DMS53 treated with DMSO at 0.1 percent for 48 hours (cell line): Measurements from ENCODE around the gene PARP2.
"Not testable (repeated sequence)": the region's sequence is repeated elsewhere in the genome, so short reads cannot be mapped to it uniquely, and the experiment has no call there.

Source experiments
- DNase-seq: peaks from one replicate; lab custom pipeline; 2025; ENCODE audit not compliant: unreplicated experiment; lab: John Stamatoyannopoulos, UW

Gene PARP2

DNA sequence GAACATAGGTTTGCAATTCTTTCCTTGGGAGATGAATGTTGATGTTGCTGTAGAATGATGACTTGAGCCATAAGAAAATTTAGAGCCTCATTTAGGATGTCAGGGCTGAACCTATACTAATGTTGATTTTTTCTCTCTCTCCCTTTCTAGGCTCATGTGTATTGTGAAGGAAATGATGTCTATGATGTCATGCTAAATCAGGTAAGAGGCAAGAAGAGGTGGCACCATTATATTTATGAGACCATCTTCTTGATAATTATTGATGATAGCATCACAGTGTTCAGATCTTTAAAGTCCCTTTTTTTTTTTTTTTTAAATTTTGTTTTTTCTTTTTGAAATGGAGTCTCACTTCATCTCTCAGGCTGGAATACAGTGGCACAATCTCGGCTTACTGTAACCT is 3.3 kb downstream of the PARP2 start:
- no peak for DNase-seq

DNA sequence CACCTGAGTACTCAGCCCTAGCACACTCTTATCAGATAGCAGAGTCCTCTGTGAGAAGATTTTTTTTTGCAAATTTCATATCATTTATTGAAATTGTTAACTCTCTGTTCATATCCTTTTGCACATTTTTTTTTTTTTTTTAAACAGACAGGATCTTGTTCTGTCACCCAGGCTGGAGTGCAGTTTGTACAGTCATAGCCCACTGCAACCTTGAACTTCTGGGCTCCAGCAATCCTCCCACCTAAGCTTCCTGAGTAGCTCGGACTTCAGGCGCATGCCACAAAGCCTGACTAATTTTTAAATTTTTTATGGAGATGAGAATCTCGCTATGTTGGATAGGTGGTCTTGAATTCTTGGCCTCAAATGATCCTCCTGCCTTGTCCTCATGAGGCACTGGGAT is 4.3 kb downstream of the PARP2 start:
- no peak for DNase-seq

DNA sequence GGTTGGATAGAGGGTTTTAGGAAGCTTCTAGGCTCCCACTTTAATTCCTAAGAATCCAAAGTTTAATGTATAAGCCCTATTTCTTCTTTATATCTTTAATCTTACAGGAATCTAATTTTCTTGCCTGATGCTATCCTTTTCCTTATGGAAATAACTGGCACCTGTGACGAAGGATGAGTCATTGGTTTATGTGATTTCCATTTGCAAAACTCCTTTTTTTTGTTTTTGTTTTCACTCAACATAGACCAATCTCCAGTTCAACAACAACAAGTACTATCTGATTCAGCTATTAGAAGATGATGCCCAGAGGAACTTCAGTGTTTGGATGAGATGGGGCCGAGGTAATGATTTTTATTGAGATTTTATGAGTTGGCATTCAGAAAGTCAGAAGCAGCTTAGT is 6.8 kb downstream of the PARP2 start:
- DNase-seq = no peak

DNA sequence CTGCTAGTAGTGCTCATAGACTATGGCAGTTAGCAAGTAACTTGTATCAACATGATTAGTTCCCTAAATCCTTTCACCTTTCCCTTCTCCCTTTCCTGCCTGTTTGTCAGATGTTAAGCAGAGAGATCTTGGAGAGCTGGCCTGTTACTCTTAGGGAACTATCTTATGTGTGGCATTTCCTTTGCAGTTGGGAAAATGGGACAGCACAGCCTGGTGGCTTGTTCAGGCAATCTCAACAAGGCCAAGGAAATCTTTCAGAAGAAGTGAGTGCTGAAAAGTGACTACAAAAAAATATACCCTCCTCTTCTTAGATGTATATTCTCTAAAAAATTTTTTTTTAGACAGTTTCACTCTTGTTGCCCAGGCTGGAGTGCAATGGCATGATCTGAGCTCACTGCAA is 7.4 kb downstream of the PARP2 start:
- DNase-seq = no peak

DNA sequence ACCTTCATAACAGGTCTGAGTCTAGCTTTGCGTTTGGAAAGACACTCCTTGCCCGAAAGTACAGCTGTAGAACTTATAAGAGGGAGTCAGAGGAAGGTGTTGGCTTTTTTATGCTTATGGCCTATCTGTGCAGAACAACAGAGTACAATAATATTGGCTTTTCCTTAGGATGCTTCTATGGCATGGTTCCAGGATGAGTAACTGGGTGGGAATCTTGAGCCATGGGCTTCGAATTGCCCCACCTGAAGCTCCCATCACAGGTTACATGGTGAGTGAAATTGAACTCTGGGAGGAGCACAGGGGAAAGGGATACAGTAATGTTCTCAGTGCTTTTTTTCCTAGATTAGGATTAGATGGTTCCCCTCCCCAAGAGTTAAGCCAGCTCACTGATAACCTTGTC is 13.0 kb downstream of the PARP2 start:
- DNase-seq = no peak

DNA sequence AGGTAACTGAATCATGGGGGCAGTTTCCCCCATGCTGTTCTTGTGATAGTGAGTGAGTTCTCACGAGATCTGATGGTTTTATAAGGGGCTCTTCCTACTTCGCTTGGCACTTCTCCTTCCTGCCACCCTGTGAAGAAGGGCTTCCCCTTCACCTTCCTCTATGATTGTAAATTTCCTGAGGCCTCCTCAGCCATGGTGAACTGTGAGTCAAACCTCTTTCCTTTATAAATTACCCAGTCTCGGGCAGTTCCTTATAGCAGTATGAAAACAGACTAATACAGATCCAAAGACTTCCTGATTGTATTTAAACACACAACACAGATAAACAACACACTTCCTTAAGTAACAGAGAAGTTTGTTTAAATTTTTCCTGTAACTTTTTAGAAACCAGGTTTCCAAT is 15.0 kb downstream of the PARP2 start:
- DNase-seq = not testable (repeated sequence)

DNA sequence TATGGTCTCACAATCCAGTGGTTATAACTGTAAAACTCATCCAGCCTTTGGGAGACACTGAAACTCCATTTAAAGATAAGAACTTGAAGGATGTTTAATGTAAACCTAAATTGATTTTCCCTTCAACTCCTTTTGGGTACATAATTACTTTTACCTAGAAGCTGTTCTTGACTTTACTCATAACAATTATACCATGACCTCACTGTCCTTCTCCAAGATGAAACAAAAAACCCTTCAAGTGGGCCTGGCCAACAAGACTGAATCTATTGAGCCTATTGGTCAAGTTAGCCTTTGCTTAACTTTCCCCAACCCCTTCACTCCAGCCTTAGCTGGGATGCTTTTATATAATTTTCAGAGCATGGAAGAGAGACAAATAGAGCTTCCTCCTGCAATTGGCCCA is 22.5 kb downstream of the PARP2 start:
- DNase-seq = no peak

DNA sequence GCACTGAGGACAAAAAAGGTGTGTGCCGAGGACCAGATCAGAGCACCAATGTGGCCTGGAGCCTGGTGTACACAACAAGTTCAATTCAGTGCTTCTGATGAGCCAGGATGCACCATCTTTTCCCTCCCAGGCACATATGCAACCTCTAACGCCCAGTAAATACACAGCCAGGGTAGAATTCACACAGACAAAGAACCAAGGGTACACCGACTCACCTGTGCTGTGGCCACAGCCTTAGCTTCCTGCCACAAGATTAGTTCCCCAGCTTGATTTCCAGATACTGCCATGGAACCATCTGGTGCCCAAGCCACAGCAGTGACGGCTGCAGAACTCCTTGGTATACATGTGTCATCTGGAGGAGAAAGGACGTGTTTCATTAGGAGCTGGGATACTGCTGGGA is 29.4 kb downstream of the PARP2 start:
- DNase-seq = no peak

DNA sequence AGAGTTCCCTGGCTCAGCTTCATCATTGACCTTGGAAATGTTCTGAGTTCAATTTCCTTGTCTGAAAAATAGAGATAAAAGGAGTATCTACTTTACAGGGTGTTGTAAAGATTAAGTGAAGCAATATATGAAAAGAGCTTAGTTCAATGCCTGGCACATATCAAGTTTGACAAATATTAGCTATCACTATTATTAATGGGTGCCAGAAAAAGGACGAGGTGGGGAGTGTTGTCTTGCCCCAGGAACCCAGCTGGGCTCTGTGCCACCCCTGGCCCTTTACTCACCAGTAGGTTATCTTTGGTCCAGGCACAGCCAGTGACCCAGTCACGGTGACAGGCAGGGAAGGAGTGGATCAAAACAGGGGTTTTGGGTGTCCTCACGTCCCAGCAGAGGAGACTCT is 32.0 kb downstream of the PARP2 start:
- DNase-seq = no peak

DNA sequence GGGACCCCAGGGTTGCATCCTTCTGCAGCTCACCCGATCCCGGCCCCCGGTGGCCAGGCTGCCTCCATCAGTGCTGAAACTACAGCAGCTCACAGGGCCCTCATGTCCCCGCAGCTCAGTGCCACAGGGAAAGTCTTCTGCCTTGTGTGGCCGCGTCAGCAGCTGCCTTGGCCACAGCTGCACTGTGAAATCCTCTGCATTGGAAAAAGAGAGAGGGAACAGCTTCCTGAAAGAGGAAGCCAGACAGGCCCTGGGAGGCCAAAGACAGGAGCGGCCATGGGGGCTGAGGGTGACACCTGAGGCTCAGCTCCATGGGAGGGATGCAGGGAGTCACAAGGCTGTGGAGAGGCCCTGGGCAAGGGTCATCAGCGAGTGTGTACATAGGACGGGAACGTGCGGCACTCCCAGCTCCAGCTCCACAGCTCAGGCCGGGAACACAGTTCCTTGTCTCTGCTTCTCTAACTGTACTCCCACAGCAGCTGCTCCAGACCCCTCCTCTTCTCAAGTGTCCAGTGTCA is 32.7 kb downstream of the PARP2 start:
- no peak for DNase-seq

DNA sequence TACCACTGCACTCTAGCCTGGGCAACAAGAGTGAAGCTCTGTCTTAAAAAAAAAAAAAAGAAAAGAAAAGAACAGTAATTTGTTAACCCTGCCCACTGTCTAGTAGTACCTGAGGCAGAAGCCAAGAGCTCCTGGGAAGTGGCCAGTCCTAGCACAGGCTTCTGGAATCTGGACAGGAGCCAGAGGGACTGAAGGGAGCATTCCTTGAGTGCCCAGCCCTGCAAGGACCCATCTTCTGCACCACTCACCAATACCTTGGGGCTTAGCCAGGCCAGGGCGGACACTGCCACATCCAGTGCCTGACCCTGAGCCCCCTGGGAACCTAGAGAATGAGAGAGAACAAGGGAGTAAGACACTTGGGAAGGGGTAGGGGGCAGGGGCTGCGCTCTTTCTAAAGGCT is 33.7 kb downstream of the PARP2 start:
- no peak for DNase-seq

DNA sequence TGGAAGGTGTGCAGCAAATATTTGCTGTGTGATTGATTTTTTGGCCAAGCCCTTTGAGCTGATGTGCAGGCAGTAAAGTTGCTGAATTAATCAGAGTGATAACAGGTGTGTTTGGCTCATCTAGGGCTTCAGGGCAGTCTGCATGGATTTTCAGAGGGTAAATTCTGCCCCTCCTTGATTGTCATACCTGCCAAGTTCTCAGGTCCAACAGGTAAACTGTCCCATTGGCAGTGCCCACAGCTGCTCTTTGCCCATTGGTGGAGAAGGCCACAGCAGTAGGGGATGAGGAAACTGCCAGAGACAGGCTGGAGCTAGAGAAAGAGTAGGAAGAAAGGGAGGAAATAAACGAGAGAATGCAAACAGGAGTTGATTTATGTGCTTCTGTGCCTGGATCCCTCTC is 36.3 kb downstream of the PARP2 start:
- no peak for DNase-seq

DNA sequence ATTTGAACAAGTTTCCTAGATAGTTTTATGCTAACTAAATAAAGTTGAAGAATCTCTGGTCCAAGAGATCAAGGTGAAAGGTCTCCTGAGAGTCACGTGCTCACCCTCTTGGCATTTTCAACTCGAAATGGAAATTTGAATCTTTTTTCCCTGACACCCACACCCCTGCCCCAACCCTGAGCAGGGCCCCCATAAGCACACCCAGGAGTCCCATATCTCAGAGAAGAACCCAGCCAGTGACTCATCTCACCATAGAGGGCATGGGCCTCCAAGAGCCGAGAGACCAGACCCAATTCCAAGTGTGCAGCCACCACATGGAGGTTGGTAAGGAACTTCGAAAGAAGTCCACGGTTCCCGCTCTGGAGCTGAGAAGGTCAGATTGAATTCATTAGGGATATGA is 37.2 kb downstream of the PARP2 start:
- DNase-seq = no peak

DNA sequence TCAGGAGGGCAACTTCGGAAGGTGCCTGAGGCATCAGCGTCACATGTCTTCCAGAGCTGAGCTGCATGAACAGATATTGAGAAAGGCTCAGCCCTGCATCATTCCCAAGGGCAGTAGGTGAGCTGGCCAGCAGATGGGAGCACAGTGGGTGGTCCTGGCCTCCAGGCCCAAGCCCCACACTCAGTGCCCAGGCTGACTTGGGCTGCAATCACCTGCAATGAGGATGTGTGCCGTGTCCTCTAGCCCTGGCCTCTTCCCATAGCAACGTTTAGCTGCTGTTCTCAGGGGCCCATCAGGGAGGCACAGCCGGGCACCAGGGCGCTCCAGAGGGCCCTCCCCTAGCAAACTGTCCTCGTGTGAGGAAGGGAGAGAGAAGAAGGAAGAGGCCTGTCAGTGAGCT is 37.9 kb downstream of the PARP2 start:
- no peak for DNase-seq

DNA sequence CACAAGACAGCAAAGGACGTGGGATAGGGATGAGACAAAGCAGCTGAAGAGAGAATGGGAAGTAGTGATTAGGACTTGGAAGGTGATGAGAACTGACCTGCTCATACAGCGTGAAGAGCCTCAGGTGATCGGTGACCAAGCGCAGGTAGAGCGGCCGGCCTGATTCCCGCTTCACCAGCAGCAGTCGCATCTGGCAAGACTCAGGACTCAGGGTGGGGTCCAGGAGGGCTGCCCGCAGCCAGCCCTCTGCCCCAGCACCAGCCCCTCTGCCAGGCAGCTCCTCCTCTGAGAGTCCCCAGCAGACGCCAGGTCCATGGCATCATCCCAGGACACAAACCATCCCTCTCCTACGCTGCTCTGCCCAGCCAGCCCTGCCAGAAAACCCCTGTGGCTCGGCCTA is 39.1 kb downstream of the PARP2 start:
- no peak for DNase-seq

DNA sequence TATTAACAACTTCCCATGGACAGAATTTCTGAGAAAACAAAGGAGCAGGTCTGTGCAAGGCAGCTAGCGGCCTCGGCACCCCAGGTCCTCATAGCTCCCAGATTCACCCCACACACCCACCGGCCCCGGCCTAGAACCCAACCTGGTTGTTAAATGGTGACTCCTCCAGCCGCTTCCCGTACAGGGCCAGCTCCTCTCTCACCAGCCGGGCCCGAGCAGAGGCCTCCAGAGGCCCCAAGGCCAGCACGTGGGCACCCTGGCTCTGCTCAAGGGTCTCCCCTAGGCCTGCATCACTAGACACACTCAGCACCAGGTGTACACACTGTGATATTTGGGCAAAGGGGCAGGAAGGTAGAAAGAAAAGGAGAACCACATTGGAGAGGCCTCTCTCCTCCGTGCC is 39.6 kb downstream of the PARP2 start:
- no peak for DNase-seq

DNA sequence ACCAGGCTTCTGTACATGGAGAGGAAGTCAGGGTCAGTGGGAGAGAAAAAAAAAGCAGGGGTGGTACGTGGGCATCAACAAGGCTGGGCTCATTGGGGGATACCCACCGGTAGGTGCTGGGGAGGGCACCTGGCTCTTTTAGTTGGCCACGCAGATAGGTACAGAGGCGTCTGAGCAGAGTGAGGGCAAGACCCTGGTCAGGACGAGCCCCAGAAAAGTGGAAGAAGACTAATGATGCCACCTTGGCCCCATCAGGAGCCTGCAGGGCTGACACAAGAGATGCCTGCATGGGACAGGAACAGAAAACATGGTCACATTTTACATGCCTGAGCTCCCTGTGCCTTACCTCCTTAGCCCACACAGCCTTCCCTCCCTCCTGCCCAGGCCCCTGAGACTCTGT is 40.2 kb downstream of the PARP2 start:
- DNase-seq = no peak

DNA sequence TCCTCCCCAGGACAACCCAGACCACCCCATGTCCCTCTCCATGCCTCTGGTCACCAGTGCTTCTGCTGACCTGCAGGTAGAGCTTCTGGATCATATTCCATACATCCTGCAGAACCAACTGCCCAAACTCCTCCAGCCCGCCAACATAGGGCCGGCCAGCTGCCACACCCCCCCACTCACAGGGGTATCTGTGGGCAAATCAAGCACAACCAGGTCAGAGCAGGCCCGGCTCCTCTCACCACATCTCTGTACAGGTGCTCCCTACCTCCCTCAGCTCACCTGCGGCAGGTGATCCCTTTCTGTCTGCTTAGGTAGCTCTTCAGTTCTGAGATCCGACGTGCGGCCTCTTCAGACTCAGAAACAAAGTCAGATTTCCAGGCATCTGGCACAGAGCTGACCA is 40.9 kb downstream of the PARP2 start:
- DNase-seq = no peak

DNA sequence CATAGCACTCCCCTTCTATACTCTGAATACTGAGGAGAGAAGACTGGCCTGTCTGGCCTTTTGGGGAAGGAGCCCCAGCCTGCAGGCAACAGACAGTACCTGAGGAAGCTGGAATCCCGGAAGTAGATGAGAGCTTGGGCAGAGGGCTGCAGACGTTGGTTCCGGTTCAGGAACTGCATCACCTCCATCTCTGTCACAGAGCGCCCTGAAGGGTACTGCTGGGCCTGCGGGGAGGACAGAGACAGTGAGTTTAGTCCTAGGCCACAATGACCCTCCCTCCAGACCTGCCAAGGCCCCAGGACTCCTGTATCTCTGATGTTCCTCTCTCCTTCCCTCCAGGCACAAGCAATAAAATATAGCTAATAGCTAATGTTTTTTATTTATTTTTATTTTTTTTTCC is 41.5 kb downstream of the PARP2 start:
- DNase-seq = no peak

DNA sequence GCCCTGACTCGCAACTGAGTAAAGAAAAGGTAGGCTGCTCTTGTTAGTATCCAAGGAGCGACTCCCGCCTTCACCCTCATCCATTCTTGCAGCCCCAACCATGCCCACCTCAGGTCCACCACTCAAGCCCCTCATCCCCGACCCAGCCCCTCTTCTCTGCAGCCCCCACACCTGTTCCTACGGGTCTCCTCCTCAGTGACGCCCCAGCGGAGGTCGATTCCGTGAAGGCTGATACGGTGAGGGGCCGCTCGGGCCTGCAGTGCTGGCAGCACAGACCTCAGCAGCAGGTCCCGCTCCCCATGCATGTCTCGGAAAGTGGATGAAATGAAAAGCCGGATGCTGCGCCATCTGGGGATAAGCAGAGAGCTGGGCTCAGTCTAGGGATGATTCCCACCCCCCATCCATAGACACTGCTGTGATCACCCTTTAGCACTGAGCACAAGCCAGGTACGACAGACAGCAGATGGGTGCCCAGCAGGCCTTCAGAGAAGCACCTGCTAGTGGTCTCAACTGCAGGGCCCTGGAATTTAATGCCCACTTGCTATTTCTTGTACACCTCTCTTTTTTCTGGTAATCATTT is 42.9 kb downstream of the PARP2 start:
- no peak for DNase-seq

DNA sequence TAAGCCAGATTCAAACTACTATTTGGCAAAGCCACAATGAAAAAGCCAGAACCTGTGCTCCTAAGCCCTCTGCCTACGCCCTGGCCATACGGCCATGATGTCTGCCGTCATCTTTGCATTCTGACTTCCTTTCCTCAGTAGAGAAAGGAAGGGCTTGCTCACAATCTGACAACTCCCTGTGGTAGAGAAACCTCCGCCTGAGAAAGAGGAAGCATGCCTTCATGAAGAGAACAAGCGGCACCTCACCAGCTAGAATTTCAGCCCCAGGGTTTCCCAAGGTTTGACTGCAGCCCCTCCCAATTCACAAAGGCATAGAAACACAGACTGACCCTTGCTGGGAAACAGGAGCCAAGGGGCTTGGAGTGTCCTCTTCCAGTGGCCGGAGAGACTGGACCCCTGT is 44.1 kb downstream of the PARP2 start:
- no peak for DNase-seq

DNA sequence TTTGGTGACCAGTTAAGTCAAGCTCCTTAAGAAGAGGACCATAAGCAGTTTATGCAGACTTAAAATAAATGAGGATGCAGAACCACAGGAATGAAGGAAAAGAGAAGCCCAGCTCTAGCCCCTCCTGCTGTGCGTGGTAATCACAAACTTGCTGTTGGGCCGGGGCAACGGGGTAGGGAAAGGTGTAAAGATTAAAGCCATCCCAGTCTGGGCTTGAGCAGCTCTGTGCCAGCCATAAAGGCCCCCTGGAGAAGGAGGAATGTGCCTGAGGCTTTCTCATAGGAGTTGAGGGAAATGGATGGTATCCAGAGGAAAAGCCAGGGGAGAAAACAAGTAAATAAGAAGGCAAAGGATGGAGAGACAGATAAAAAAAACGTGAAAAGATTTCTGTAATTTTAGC is 44.7 kb downstream of the PARP2 start:
- DNase-seq = no peak

DNA sequence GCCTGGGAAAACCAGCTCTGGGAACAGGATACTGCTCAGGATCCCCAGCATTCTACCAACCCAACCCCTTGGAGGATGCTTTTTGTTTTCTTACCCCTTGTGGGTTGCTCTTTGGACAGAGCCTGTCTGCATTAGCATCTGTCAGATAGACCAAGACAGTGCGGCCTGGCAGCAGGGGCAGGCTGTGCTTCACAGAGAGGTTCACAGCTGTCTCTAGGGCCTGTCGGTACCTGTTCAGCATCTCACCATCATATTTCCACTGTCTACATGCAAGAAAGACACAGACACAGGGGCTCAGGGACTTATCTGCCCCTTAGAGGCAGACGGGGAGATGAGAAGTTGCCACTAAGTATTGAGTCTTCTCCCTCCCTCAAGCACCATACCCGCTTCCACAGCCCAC is 48.1 kb downstream of the PARP2 start:
- DNase-seq = no peak

DNA sequence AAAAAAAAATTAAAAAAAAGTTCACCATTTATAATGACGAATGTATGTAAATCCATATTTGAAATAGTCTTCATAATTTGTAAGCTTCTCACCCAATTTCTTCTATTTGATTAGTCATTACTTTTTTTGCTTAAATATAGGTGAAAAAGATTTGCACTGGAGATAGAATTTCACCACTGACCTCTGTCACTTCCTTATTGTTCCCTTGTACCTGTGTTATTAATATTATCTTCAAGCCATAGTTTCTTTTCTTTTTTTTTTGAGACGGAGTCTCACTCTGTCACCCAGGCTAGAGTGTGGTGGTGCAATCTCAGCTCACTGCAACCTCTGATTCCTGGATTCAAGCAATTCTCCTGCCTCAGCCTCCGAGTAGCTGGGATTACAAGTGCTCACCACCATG is 54.1 kb downstream of the PARP2 start:
- DNase-seq = no peak
